K562 (cell line): ENCODE results near the gene SGIP1. TPM values are rescaled to one million over a fixed set of nuclear protein-coding genes. Genes with fewer than 3 reads are reported as not detected.

Experiments
- ATAC-seq: fragments of 200-7000 bp; cut with Tn5 transposase; 3 replicates; pipeline ENCODE4 v1.9.1; 2020; ENCODE audit warnings: moderate library complexity
- BruUV-seq: library from RNA; stranded (reverse); fragments of 400-500 nt; replicated peaks from 2 replicates; lab custom pipeline; 2021; lab: Mats Ljungman, UMichigan
- CTCF ChIA-PET: fragments of 300-600 bp; formaldehyde crosslinking; extraction: SDS; loops from one replicate; lab custom pipeline; 2021; ENCODE audit warnings: low intra/inter-chr PET ratio; lab: Yijun Ruan, JAX
- POLR2A ChIA-PET: fragments of 300-600, 350-650 bp; sonication (Branson Sonifier 250); formaldehyde crosslinking; extraction: SDS; loops from one replicate; lab custom pipeline; 2021; ENCODE audit warnings: antibody characterized with exemption, inconsistent platforms; lab: Yijun Ruan, JAX
- DNase-seq, 4 experiments: peaks; one replicate each; pipeline versions ENCODE4 v3.0.0 to v3.0.0-alpha.2; 2011 to 2018; ENCODE audit warnings: low spot score in 3 of 4, mixed read lengths in 3 of 4; ENCODE audit errors: extremely low read depth in 1 of 4
- FAIRE-seq: peaks from 2 replicates; lab custom pipeline; 2011; peaks lifted over from hg19 to GRCh38; lab: Jason Lieb, UNC
- H2AFZ ChIP-seq: 2 replicates; pipeline ENCODE4 v1.6.0; 2011; ENCODE audit warnings: low read depth, low read length, control low read depth, inconsistent platforms
- H3K27ac ChIP-seq: fragments of 200-600 bp; 3 replicates; pipeline ENCODE4 v1.8.0; 2011; ENCODE audit warnings: low read depth, mild to moderate bottlenecking, control low read depth, inconsistent platforms, low read length, moderate library complexity, mixed read lengths; ENCODE audit errors: extremely low read depth
- H3K27me3 ChIP-seq, 2 experiments: fragments of 300-600 bp in 1 of 2; 2 replicates in 1 of 2; 3 replicates in 1 of 2; pipeline versions ENCODE4 v1.6.0 to v1.8.0; 2011; ENCODE audit warnings: inconsistent platforms in 2 of 2, low read length in 2 of 2, mild to moderate bottlenecking in 1 of 2, mixed read lengths in 1 of 2, moderate library complexity in 1 of 2; ENCODE audit not compliant: control insufficient read depth in 2 of 2, insufficient read depth in 2 of 2
- H3K36me3 ChIP-seq: fragments of 300-600 bp; 3 replicates; pipeline ENCODE4 v1.8.0; 2011; ENCODE audit warnings: mild to moderate bottlenecking, low read length, inconsistent platforms; ENCODE audit not compliant: control insufficient read depth, insufficient read depth
- H3K4me1 ChIP-seq, 2 experiments: fragments of 200-600 bp in 1 of 2; replicated peaks in 1 of 2; 2 replicates in 1 of 2; 3 replicates in 1 of 2; pipeline versions ENCODE4 v1.5.1 to v1.8.0; 2011; ENCODE audit warnings: inconsistent platforms in 2 of 2, low read length in 2 of 2, mild to moderate bottlenecking in 1 of 2, mixed read lengths in 1 of 2, moderate library complexity in 1 of 2; ENCODE audit not compliant: control insufficient read depth in 2 of 2, insufficient read depth in 2 of 2
- H3K4me2 ChIP-seq: 2 replicates; pipeline ENCODE4 v1.6.1; 2011; ENCODE audit warnings: low read length, control low read depth, inconsistent platforms, mixed read lengths; ENCODE audit not compliant: insufficient read depth
- H3K4me3 ChIP-seq: fragments of 200-600 bp; sonication (generic), shearing (Covaris generic); 2 replicates; pipeline ENCODE4 v1.5.1; 2016; ENCODE audit warnings: control low read depth, inconsistent platforms
- H3K79me2 ChIP-seq: fragments of 200-600 bp; 3 replicates; pipeline ENCODE4 v1.8.0; 2011; ENCODE audit warnings: low read length, inconsistent platforms; ENCODE audit not compliant: control insufficient read depth, insufficient read depth
- H3K9ac ChIP-seq, 2 experiments: 2 replicates each; pipeline versions ENCODE4 v1.6.0 to v1.6.1; 2011; ENCODE audit warnings: low read depth in 2 of 2, low read length in 2 of 2, control low read depth in 1 of 2, inconsistent platforms in 1 of 2, mild to moderate bottlenecking in 1 of 2, mixed read lengths in 1 of 2; ENCODE audit not compliant: insufficient read depth in 1 of 2
- H3K9me1 ChIP-seq: one replicate; pipeline ENCODE4 v1.6.0; 2011; ENCODE audit warnings: inconsistent platforms, mild to moderate bottlenecking, low read length, moderate library complexity; ENCODE audit not compliant: control insufficient read depth, insufficient read depth
- H3K9me3 ChIP-seq: replicated peaks from 2 replicates; pipeline ENCODE4 v1.5.1; 2011; ENCODE audit warnings: low read depth, low read length, inconsistent platforms; ENCODE audit not compliant: control insufficient read depth, insufficient read depth
- H4K20me1 ChIP-seq: replicated peaks from 2 replicates; pipeline ENCODE4 v1.6.1; 2011; ENCODE audit warnings: low read length, inconsistent platforms, mixed read lengths; ENCODE audit not compliant: control insufficient read depth, insufficient read depth
- BDP1 ChIP-seq: IDR thresholded peaks from 3 replicates; pipeline ENCODE4 v1.6.1; 2011; ENCODE audit not compliant: insufficient read length, insufficient read depth
- FOXJ3 ChIP-seq: sonication (generic); formaldehyde crosslinking; IDR thresholded peaks from 2 replicates; pipeline ENCODE4 v1.4.0; 2020; ENCODE audit warnings: mild to moderate bottlenecking, missing genetic modification reagents
- GTF2B ChIP-seq: IDR thresholded peaks from 2 replicates; pipeline ENCODE4 v1.6.1; 2011; ENCODE audit not compliant: insufficient read length; ENCODE audit errors: extremely low read depth
- MBD1 ChIP-seq: fragments of 250-450 bp; sonication (Bioruptor Pico); IDR thresholded peaks from 2 replicates; pipeline ENCODE4 v1.8.0; 2022; ENCODE audit warnings: inconsistent platforms
- MLX ChIP-seq, 2 experiments: fragments of 450-650 bp in 1 of 2; sonication (generic) in 1 of 2; formaldehyde crosslinking; conservative IDR thresholded peaks; 2 replicates each; pipeline versions ENCODE4 v1.4.0 to v1.8.1; 2020 to 2022; ENCODE audit warnings: mild to moderate bottlenecking in 1 of 2, missing genetic modification reagents in 1 of 2
- NFE2L1 ChIP-seq: fragments of 450-650 bp; IDR thresholded peaks from 2 replicates; pipeline ENCODE4 v1.6.1; 2016; ENCODE audit warnings: missing genetic modification characterization, low read depth, mild to moderate bottlenecking, missing compliant biosample characterization, moderate library complexity, borderline replicate concordance
- POLR2A ChIP-seq: fragments of 450-650 bp; conservative IDR thresholded peaks from 2 replicates; pipeline ENCODE4 v1.6.1; 2016
- RCOR1 ChIP-seq, 2 experiments: IDR thresholded peaks; 2 replicates each; pipeline ENCODE4 v1.6.1; 2012; ENCODE audit warnings: low read depth in 2 of 2, low read length in 2 of 2, borderline replicate concordance in 1 of 2, improper control_type of control experiment in 1 of 2
- SRSF3 ChIP-seq: fragments of 200-400 bp; formaldehyde crosslinking; IDR thresholded peaks from 2 replicates; pipeline ENCODE4 v1.6.1; 2016; ENCODE audit warnings: mild to moderate bottlenecking, low read length, moderate library complexity; ENCODE audit not compliant: insufficient read depth
- ZBTB9 ChIP-seq: fragments of 450-650 bp; formaldehyde crosslinking; IDR thresholded peaks from 2 replicates; pipeline ENCODE4 v1.4.0; 2020; ENCODE audit warnings: mild to moderate bottlenecking, moderate library complexity
- ZNF512 ChIP-seq: IDR thresholded peaks from 2 replicates; pipeline ENCODE4 v1.6.1; 2016; ENCODE audit warnings: missing genetic modification characterization, missing compliant biosample characterization
- ZNF75A ChIP-seq: fragments of 450-650 bp; formaldehyde crosslinking; IDR thresholded peaks from 2 replicates; pipeline ENCODE4 v1.4.0; 2020; ENCODE audit warnings: mild to moderate bottlenecking
- WGBS: fragments of 100-300 bp; shearing (Covaris generic); methylation state at CpG from one replicate; pipeline ENCODE4 v1.1.6; 2016; ENCODE audit warnings: low coverage, mixed read lengths; ENCODE audit not compliant: insufficient coverage; ENCODE audit errors: missing lambda C conversion rate; 5-methylcytosine and 5-hydroxymethylcytosine counted together
- in situ Hi-C: fragments of 300-500 bp; cut with MboI; formaldehyde crosslinking; loops from 4 replicates; pipeline ENCODE4 v1.15.0; 2018; ENCODE audit warnings: inconsistent platforms, mixed read lengths
- intact Hi-C: fragments of 100-400 bp; cut with micrococcal nuclease; formaldehyde crosslinking; loops from 2 replicates; pipeline ENCODE4 v1.14.2; 2022
- polyA plus RNA-seq, 8 experiments: library from polyadenylated mRNA; depleted of rRNA in 4 of 8; stranded (reverse) in 5 of 8; unstranded in 3 of 8; fragments of >200 nt; fragmentation: Nextera tagmentation in 2 of 8; fragmentation: Illumina TruSeq in 1 of 8; extraction: Ambion mirVana in 2 of 8; extraction: Trizol in 1 of 8; gene quantifications; 2 replicates each; pipeline versions ENCODE4 v1.2.1 to v1.2.3, GENCODE V29; 2011 to 2014; ENCODE audit warnings: inconsistent platforms in 1 of 8, missing spikeins in 1 of 8
- total RNA-seq, 7 experiments: library from RNA; depleted of rRNA in 6 of 7; stranded (reverse); fragments of >200 nt in 6 of 7; fragmentation: Illumina TruSeq in 2 of 7; extraction: Trizol in 2 of 7; gene quantifications; 2 replicates each; pipeline versions ENCODE4 v1.2.1 to v1.2.3, GENCODE V29; 2011 to 2021; ENCODE audit warnings: low replicate concordance in 1 of 7

The SGIP1 gene
- total and polyA plus RNA-seq, 9 of the 15 experiments (the other 6 are each of a cell fraction or from before 2014, with no cell fraction given), result 0.07 to 0.35 TPM; not detected in 7

GRCh38 chr1:66552829-66553228, 18.9 kb downstream of the SGIP1 start:
- H3K27ac ChIP-seq, result no peak overlapping the region
- TF ChIP-seq NFE2L1 (no peak), GTF2B (no peak), MBD1 (CRISPR knock-in tag) (no peak), FOXJ3 (CRISPR knock-in tag) (no peak), SRSF3 (no peak), ZBTB9 (CRISPR knock-in tag) (no peak), ZNF75A (CRISPR knock-in tag) (no peak), POLR2A (no peak), RCOR1 (IDR thresholded peaks at IDR 0.05; ENCODE audit: borderline replicate concordance in 1 of 2, low read depth in 2 of 2, low read length in 2 of 2) (no peak), BDP1 (no peak), ZNF512 (tag) (no peak), MLX (CRISPR knock-in tag; conservative IDR thresholded peaks at IDR 0.05) (no peak)
- H3K79me2 ChIP-seq, result no peaks in the 10 kb centered on the region
- no peaks in the 10 kb centered on the region for H3K9me3 ChIP-seq
- H3K4me2 ChIP-seq, result no peak overlapping the region
- H3K9me1 ChIP-seq, result no peaks in the 10 kb centered on the region
- H3K4me3 ChIP-seq, result no peak overlapping the region
- ChIA-PET POLR2A (interaction anchor here (1.2 kb wide), 1 partner anchor 10 kb away, joined by 3 read pairs; no protein-coding TSS in a partner anchor), CTCF (no interaction called here)
- H3K27me3 ChIP-seq, result peaks cover 0 to under 1% of the 10 kb centered on the region in 2 experiments; a peak in 2 of 5 replicates
- no peaks in the 10 kb centered on the region for H4K20me1 ChIP-seq
- no peaks in the 10 kb centered on the region for H3K36me3 ChIP-seq
- ATAC-seq (no peak), FAIRE-seq (no peak), DNase-seq (no peak)
- no peak overlapping the region for H3K9ac ChIP-seq
- BruUV-seq, result no TSS peak
- in situ Hi-C loops (no loop called here), intact Hi-C loops (no loop called here)
- no peak overlapping the region for H2AFZ ChIP-seq
- H3K4me1 ChIP-seq, result no peaks in the 10 kb centered on the region
- WGBS, result 0% methylated on average over 5 of the region's 5 CpGs
